GM13977 (cell line): Measurements from ENCODE around the gene HSPBP1.

Source experiments
- DNase-seq: peaks from one replicate; pipeline ENCODE4 v3.0.0; 2012; ENCODE audit warnings: low spot score
- in situ Hi-C: fragments of 300-500 bp; cut with MboI; formaldehyde crosslinking; loops from one replicate; pipeline ENCODE4 v1.12.0; 2022; ENCODE audit warnings: low sequenced_read_pairs, low pct_unique_long_range_greater_than_20kb, mixed read lengths, inconsistent platforms; ENCODE audit not compliant: unreplicated experiment
- TF ChIP-seq, protein P1 (sequence below): IDR thresholded peaks from 2 replicates; pipeline ENCODE4 v1.5.1; 2012; ENCODE audit warnings: mild to moderate bottlenecking, control low read depth; ENCODE audit not compliant: insufficient read depth; ENCODE audit errors: extremely low read depth, missing control alignments

Gene HSPBP1

DNA sequence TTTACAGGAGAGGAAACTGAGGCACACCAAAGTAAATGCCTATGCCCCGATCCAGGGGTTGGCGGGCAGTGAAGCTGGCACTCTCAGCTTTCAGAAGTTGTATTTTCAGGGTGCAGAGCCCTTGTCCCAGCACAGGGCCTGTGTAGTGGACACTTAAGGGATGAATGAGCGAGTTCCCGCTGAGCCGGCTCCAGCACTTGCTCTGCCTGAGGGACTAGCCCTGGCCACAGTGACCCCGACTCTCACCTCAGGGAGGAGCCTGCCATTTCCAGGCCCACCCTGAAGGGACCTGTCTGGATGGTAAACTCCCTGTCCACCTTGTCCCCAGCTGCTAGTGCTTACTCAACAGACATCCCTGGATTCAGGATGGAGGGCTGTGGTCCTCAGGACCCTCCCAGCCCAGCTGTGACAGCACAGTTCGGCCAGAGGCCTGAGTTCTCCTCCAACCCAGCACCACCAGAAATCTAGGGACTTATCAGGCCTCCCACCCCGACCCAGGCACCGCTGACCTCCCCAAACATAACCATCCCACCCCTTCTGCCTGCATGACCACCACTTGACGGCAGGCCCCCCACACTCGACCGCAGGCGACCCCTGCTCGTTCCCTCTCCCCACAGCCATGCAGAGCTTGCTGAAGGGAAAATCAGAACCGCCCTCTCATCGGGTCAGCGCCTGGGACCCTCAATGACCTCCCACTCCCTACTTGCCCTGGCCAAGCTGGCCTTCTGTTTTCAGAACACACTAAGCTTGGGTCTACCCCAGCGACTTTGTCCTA lies 29.5 kb downstream of the HSPBP1 start:
- in situ Hi-C loops = no loop called here
- no peak for DNase-seq

DNA sequence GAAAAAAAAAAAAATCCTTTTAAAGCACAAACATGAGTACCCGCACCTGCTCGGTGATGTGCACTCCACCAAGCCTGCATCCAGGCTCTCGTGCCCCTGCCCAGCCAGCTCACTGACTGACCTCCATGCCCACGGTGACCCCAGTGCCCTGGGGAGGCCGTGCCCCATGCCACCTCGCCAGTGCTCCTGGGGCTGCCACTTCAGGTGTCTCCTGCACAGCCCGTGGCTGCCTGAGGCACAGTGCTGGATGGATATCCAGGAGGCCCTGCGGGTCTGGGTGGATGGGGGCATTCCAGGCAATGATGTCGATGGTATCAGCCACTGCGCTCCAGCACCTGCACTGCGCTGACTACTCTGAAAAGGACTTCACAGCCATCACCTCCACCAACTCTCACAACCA lies 30.1 kb downstream of the HSPBP1 start:
- in situ Hi-C loops = no loop called here
- DNase-seq = no peak
- TF ChIP-seq, protein P1, sequence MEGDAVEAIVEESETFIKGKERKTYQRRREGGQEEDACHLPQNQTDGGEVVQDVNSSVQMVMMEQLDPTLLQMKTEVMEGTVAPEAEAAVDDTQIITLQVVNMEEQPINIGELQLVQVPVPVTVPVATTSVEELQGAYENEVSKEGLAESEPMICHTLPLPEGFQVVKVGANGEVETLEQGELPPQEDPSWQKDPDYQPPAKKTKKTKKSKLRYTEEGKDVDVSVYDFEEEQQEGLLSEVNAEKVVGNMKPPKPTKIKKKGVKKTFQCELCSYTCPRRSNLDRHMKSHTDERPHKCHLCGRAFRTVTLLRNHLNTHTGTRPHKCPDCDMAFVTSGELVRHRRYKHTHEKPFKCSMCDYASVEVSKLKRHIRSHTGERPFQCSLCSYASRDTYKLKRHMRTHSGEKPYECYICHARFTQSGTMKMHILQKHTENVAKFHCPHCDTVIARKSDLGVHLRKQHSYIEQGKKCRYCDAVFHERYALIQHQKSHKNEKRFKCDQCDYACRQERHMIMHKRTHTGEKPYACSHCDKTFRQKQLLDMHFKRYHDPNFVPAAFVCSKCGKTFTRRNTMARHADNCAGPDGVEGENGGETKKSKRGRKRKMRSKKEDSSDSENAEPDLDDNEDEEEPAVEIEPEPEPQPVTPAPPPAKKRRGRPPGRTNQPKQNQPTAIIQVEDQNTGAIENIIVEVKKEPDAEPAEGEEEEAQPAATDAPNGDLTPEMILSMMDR = no peak

More for the DNA sequence above, 29.5 kb downstream of the HSPBP1 start:
- TF ChIP-seq, protein P1 = no peak

DNA sequence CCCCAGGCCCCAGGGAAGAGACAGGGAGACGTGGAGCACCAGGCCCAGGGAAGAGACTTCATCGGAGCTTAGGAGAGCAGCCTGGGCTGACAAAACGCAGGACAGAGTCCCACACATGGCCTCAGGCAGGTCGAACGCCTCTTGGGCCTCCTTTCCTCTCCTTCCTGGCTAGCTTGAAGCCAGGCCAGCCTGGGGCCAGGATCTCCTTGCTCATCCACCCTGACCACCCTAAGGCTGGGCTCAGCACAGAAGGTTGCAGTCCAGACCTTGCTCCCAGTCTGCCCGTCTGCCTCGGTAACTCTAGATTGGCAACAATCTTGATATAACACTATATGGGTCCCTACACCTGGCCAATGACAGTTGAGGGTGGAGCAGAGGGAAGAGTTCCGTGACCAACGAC lies 31.2 kb downstream of the HSPBP1 start:
- no peak for DNase-seq
- in situ Hi-C loops = no loop called here
- TF ChIP-seq, protein P1 = no peak

DNA sequence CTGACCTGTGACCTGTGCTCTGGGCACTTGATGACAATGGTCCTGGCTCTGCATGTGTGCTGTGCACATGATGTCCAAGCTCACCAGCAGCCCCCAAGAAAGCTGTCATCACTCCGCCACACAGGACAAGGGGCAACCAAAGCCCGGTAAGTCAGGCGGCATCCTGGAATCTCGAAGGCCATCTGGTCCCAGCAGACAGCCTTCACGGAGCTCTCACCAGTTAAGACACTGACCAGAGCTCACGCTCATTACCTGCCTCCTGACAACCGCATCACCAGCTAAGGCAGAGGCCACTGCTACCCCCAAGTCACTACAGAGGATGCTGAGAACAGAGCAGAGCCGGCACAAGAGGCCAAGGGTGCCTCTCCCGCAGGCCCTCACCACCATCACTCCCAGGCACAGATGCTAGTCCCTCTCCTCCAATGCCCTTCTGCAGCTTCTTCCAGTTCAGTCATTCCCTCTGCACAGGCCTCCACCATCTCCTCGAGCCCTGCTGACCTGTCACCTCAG lies 31.7 kb downstream of the HSPBP1 start:
- in situ Hi-C loops = no loop called here
- DNase-seq = no peak
- TF ChIP-seq, protein P1 = no peak

DNA sequence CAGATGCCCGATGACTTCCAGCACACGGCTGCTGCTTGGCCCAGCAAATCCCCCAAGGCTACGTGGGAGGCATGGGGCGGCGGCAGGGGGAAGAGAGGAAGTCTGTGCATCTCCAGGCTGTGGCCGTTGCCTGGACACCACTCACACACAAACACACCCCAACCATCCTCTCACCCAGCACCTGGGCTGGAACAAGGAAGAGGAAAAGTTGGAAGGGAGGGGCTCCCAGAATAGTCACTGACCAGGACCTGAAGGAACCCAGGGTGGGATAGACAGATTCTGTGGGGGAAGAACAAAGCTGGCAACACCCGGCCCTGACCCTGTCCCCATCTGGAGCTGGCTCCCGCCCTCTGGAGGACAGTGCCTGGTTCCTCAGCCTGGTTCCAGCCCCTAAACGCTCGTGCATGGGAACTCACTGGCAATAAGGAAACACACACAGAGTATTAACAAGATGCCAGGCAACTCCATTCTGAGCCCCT lies 32.2 kb downstream of the HSPBP1 start:
- TF ChIP-seq, protein P1 = no peak
- DNase-seq = no peak
- in situ Hi-C loops = no loop called here

DNA sequence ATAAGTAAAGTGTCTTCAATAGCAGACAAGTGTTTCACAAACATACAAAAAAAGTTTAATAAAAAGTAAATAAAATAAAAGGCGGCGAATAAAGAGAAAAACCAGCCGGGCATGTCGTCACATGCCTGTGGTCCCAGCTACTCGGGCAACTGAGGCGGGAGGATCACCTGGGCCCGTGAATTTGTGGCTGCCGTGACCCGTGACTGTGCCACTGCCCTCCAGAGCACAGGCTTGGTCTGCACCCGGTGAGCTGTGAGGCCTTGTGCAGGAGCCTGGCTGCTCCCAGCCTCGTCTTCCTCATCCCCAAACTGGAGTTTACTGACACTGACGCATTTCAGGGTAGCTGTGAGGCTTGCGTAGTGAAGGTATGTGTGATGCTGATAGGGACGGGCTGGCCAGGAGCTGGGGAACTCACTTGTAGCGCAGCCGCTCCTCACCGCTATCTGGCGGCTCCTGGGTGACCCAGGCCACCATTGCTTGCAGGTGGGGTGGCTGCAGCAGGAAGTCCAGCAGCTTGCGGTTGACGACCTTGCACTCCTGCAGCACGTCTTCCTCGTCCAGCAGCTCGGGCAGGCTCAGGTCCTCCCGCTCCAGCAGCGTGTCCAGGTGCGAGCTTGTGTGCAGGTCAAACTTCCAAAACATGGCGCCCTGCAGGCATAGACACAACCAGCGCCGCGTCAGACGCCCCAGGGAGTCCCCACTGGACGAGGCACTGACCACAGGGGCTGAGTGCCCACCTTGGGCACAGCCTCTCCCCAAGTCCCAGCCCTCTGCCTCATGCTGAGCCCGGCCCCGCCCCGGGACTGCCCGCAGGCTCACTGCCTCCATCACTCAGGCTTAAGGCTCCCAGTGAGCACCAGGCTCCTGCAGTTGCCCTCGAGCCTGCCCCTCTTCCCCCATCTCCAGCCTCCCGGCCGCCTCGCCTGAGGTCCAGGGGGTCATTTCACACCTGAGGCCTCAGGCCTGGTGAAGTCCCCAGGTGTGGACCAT lies 33.2 kb downstream of the HSPBP1 start:
- TF ChIP-seq, protein P1 = no peak
- DNase-seq = no peak
- in situ Hi-C loops = no loop called here
